ENCODE results near the gene NFE2L2. TPM values are rescaled to one million over a fixed set of nuclear protein-coding genes. Genes with fewer than 3 reads are reported as not detected.

NFE2L2 gene
- total RNA-seq, 6 donors from 2014 or later: 52.4 to 174 (median 94.4) TPM

GRCh38 chr2:177272765-177273164 lies 8.2 kb upstream of the NFE2L2 start:
- WGBS, 2 donors: 91% methylated on average over 2 of the region's 2 CpGs
- Histone ChIP-seq H3K36me3 (no peaks in the 10 kb centered on the region), H3K27ac (no peak overlapping the region)

GRCh38 chr2:177271981-177272666 lies 7.6 kb upstream of the NFE2L2 start:
- WGBS, 2 donors: 87 to 91% methylated on average over 1 of the region's 1 CpG

More at GRCh38 chr2:177272765-177273164, 8.2 kb upstream of the NFE2L2 start:
- no peaks in the 10 kb centered on the region for H3K4me1 ChIP-seq
- no peaks in the 10 kb centered on the region for H3K9me3 ChIP-seq
- H3K27me3 ChIP-seq: no peaks in the 10 kb centered on the region
- DNase-seq (no peak), ATAC-seq (ENCODE audit: low FRiP score in 2 of 2) (no peak)
- H3K4me3 ChIP-seq: no peak overlapping the region
- TF ChIP-seq POLR2A (IDR thresholded peaks at IDR 0.05): no peak
- TF ChIP-seq POLR2AphosphoS5 (IDR thresholded peaks at IDR 0.05): no peak
- TF ChIP-seq CTCF (IDR thresholded peaks at IDR 0.05): no peak
- TF ChIP-seq EP300 (IDR thresholded peaks at IDR 0.05): no peak

GRCh38 chr2:177270531-177270930 lies 6.0 kb upstream of the NFE2L2 start:
- Histone ChIP-seq H3K27me3 (no peaks in the 10 kb centered on the region), H3K27ac (no peak overlapping the region), H3K9me3 (no peaks in the 10 kb centered on the region), H3K4me1 (peaks cover 7 to 20% (median 14%) of the 10 kb centered on the region in 4 donors), H3K4me3 (no peak overlapping the region), H3K36me3 (no peaks in the 10 kb centered on the region)
- no peak for ATAC-seq (ENCODE audit: low FRiP score in 2 of 2)
- WGBS, 2 donors: 84 to 90% methylated on average over 4 of the region's 4 CpGs
- TF ChIP-seq POLR2AphosphoS5 (IDR thresholded peaks at IDR 0.05) (no peak), POLR2A (IDR thresholded peaks at IDR 0.05) (no peak), CTCF (IDR thresholded peaks at IDR 0.05) (no peak), EP300 (IDR thresholded peaks at IDR 0.05) (no peak)
- DNase-seq: no peak

More at GRCh38 chr2:177271981-177272666, 7.6 kb upstream of the NFE2L2 start:
- Histone ChIP-seq H3K9me3 (no peaks in the 10 kb centered on the region), H3K27me3 (no peaks in the 10 kb centered on the region), H3K4me1 (peaks cover 0 to 4% (median 0%) of the 10 kb centered on the region in 4 donors), H3K27ac (no peak overlapping the region), H3K36me3 (no peaks in the 10 kb centered on the region), H3K4me3 (no peak overlapping the region)
- no peak for ATAC-seq (ENCODE audit: low FRiP score in 2 of 2)
- TF ChIP-seq POLR2A (IDR thresholded peaks at IDR 0.05): no peak
- TF ChIP-seq CTCF (IDR thresholded peaks at IDR 0.05): no peak
- no peak for TF ChIP-seq POLR2AphosphoS5 (IDR thresholded peaks at IDR 0.05)
- no peak for TF ChIP-seq EP300 (IDR thresholded peaks at IDR 0.05)
- no peak for DNase-seq

DNA sequence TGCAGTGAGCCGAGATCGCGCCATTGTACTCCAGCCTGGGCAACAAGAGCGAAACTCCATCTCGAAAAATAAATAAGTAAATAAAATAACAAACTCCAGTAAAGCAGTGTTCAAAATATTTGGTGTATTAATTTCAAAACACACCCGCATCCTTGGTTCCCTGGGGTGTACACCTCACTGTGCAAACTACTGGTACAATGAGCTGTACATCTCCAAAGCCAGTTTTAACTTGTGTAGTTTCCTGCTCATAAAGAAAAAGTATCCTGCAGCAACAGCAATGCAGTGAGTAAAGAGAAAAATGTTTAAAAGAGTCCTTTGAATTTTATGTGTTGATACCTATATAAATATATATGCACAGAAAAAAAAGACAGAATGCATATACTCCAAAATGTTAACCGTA lies 4.4 kb upstream of the NFE2L2 start:
- Histone ChIP-seq H3K36me3 (no peaks in the 10 kb centered on the region), H3K9me3 (no peaks in the 10 kb centered on the region), H3K27ac (no peak overlapping the region), H3K4me3 (no peak overlapping the region), H3K27me3 (no peaks in the 10 kb centered on the region), H3K4me1 (peaks cover 7 to 23% (median 15%) of the 10 kb centered on the region in 4 donors)
- TF ChIP-seq CTCF (IDR thresholded peaks at IDR 0.05) (no peak), POLR2AphosphoS5 (IDR thresholded peaks at IDR 0.05) (no peak), POLR2A (IDR thresholded peaks at IDR 0.05) (no peak), EP300 (IDR thresholded peaks at IDR 0.05) (no peak)
- DNase-seq (no peak), ATAC-seq (ENCODE audit: low FRiP score in 2 of 2) (no peak)
- 95 to 96% methylated on average over 7 of the region's 7 CpGs for WGBS, 2 donors

Data from upper lobe of left lung (tissue), 6 donors.